Hepatocyte (in vitro differentiated cells): ENCODE data around the gene D2HGDH.

ENCODE experiments used
- EZH2 ChIP-seq: fragments of 200-600 bp; sonication (generic); IDR thresholded peaks from 2 replicates; pipeline ENCODE4 v1.6.1; 2016; ENCODE audit warnings: antibody characterized with exemption, mild to moderate bottlenecking, borderline replicate concordance
- EZH2phosphoT487 ChIP-seq: fragments of 200-600 bp; sonication (generic); IDR thresholded peaks from one replicate; pipeline ENCODE4 v1.6.1; 2018; ENCODE audit warnings: antibody characterized with exemption, mild to moderate bottlenecking, low read depth, moderate library complexity; ENCODE audit not compliant: unreplicated experiment, severe bottlenecking
- TF ChIP-seq, protein P1 (sequence below): fragments of 200-600 bp; sonication (generic); IDR thresholded peaks from 2 replicates; pipeline ENCODE4 v1.5.1; 2016; ENCODE audit warnings: antibody characterized with exemption, mild to moderate bottlenecking; ENCODE audit not compliant: poor library complexity

GRCh38 chr2:241796209-241796608, 61.8 kb downstream of the D2HGDH start:
- no peak for TF ChIP-seq EZH2phosphoT487
- TF ChIP-seq, protein P1, sequence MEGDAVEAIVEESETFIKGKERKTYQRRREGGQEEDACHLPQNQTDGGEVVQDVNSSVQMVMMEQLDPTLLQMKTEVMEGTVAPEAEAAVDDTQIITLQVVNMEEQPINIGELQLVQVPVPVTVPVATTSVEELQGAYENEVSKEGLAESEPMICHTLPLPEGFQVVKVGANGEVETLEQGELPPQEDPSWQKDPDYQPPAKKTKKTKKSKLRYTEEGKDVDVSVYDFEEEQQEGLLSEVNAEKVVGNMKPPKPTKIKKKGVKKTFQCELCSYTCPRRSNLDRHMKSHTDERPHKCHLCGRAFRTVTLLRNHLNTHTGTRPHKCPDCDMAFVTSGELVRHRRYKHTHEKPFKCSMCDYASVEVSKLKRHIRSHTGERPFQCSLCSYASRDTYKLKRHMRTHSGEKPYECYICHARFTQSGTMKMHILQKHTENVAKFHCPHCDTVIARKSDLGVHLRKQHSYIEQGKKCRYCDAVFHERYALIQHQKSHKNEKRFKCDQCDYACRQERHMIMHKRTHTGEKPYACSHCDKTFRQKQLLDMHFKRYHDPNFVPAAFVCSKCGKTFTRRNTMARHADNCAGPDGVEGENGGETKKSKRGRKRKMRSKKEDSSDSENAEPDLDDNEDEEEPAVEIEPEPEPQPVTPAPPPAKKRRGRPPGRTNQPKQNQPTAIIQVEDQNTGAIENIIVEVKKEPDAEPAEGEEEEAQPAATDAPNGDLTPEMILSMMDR: no peak
- no peak for TF ChIP-seq EZH2
